Karpas-422 (cell line): ENCODE measurements around the gene RBM26. TPM values are rescaled to one million over a fixed set of nuclear protein-coding genes. Genes with fewer than 3 reads are reported as not detected.
"Not testable (repeated sequence)": the region's sequence is repeated elsewhere in the genome, so short reads cannot be mapped to it uniquely, and the experiment has no call there.

Source experiments
- DNase-seq: peaks from one replicate; pipeline ENCODE4 v3.0.0-alpha.2; 2015
- H2AFZ ChIP-seq: fragments of 200-600 bp; sonication (generic); 2 replicates; pipeline ENCODE4 v1.6.1; 2014; ENCODE audit warnings: antibody characterized with exemption, low read length, mixed read lengths
- H3K27ac ChIP-seq: fragments of 200-600 bp; sonication (generic); 2 replicates; pipeline ENCODE4 v1.5.1; 2014; ENCODE audit warnings: mild to moderate bottlenecking, low read length, moderate library complexity
- H3K27me3 ChIP-seq: fragments of 200-600 bp; sonication (generic); 2 replicates; pipeline ENCODE4 v1.6.1; 2014; ENCODE audit warnings: low read length, mixed read lengths
- H3K36me3 ChIP-seq: fragments of 200-600 bp; sonication (generic); 2 replicates; pipeline ENCODE4 v1.6.1; 2014; ENCODE audit warnings: low read length, mixed read lengths; ENCODE audit not compliant: insufficient read depth
- H3K4me1 ChIP-seq: fragments of 200-600 bp; sonication (generic); 2 replicates; pipeline ENCODE4 v1.6.1; 2014; ENCODE audit warnings: mild to moderate bottlenecking, low read length, mixed read lengths
- H3K4me2 ChIP-seq: fragments of 200-600 bp; sonication (generic); 2 replicates; pipeline ENCODE4 v1.6.1; 2014; ENCODE audit warnings: low read length, low read depth, mild to moderate bottlenecking; ENCODE audit not compliant: poor library complexity, severe bottlenecking
- H3K4me3 ChIP-seq: fragments of 200-600 bp; sonication (generic); 2 replicates; pipeline ENCODE4 v1.5.1; 2014; ENCODE audit warnings: mild to moderate bottlenecking, antibody characterized with exemption, low read length, mixed read lengths
- H3K79me2 ChIP-seq: fragments of 200-600 bp; sonication (generic); 2 replicates; pipeline ENCODE4 v1.6.1; 2014; ENCODE audit warnings: mild to moderate bottlenecking, low read length, mixed read lengths
- H3K9ac ChIP-seq: fragments of 200-600 bp; sonication (generic); 2 replicates; pipeline ENCODE4 v1.6.0; 2014; ENCODE audit warnings: low read length
- H3K9me2 ChIP-seq: fragments of 200-600 bp; sonication (generic), shearing (Covaris generic); replicated peaks from 2 replicates; pipeline ENCODE4 v1.6.0; 2014; ENCODE audit warnings: mild to moderate bottlenecking, low read length, moderate library complexity; ENCODE audit not compliant: insufficient read depth
- H3K9me3 ChIP-seq: fragments of 300-700, 200-600 bp; sonication (generic); 2 replicates; pipeline ENCODE4 v1.6.1; 2014; ENCODE audit warnings: low read length, mixed read lengths
- H4K20me1 ChIP-seq: fragments of 200-600 bp; sonication (generic); 2 replicates; pipeline ENCODE4 v1.6.1; 2014; ENCODE audit warnings: mild to moderate bottlenecking, antibody characterized with exemption, low read length, low read depth; ENCODE audit not compliant: insufficient read depth
- small RNA-seq: library from RNA; depleted of rRNA; stranded (forward); fragments of <200 nt; gene quantifications from one replicate; pipeline ENCODE3, GENCODE V24; 2014
- total RNA-seq: library from RNA; depleted of rRNA; stranded (reverse); fragments of >200 nt; shearing (Covaris generic); gene quantifications from 2 replicates; pipeline ENCODE4 v1.2.3, GENCODE V29; 2014; ENCODE audit warnings: low replicate concordance; rRNA removed

RBM26 gene
- total RNA-seq, 1 experiment from 2014 or later = 55.4 TPM

DNA sequence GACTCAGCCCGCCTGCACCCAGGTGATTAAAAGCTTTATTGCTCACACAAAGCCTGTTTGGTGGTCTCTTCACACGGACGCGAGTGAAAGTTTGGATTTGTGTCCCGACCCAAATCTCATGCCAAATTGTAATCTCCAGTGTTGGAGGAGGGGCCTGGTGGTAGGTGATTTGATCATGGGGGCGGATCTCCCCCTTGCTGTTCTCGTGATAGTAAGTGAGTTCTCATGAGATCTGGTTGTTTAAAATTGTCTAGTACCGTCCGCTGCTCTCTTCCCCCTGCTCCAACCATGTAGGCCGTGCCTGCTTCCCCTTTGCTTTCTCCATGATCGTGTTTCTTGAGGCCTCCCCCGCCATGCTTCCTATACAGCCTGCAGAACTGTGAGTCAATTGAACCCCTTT lies 126.3 kb downstream of the RBM26 start:
- H3K9me3 ChIP-seq, H3K4me1 ChIP-seq, H2AFZ ChIP-seq, H3K4me2 ChIP-seq, H4K20me1 ChIP-seq, DNase-seq, H3K9ac ChIP-seq, H3K79me2 ChIP-seq, H3K36me3 ChIP-seq, H3K27ac ChIP-seq, H3K27me3 ChIP-seq, H3K4me3 ChIP-seq, H3K9me2 ChIP-seq: not testable (repeated sequence)

DNA sequence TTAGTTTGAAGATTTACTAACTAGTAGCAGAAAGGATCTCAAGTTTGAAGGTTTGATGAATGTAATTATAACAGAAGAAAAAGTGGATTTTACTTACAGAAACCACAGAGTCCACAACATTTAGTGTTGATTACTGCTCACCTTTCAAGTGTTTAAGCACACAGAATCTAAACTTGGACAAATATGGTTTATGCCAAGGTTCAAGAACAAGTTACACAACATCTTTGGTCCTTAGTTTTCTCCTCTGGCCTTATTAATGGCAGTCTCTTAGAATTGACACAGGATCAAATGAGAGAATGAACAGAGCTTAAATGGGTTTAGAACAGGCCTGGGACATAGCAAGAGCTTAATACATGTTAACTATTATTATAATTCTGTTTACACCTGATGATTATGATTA lies 133.0 kb downstream of the RBM26 start:
- Histone ChIP-seq H3K79me2 (no peaks in the 10 kb centered on the region), H4K20me1 (no peaks in the 10 kb centered on the region), H3K27ac (no peak overlapping the region), H3K4me2 (no peak overlapping the region), H3K4me3 (no peak overlapping the region), H3K27me3 (no peaks in the 10 kb centered on the region), H3K9ac (no peak overlapping the region), H3K36me3 (no peaks in the 10 kb centered on the region), H2AFZ (no peak overlapping the region), H3K9me2 (no peaks in the 10 kb centered on the region), H3K9me3 (no peaks in the 10 kb centered on the region), H3K4me1 (no peaks in the 10 kb centered on the region)
- DNase-seq = no peak

DNA sequence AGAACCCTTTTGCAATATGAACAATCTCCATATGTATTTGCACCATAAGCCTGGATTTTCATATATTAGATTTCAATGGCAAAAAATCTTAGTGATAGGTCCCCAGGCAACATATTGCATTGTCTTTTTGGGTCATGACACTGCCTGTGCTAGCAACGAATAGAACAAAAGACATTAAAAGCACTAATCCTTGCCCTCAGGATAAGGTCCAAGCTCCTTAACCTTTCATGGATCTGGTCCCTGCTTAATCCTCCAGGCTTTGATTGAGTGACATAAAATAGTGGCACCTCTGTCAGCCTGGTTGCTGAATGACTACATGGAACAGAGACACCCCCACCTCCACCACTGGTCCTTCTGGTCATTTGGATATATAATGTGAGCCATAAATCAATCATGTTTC lies 134.4 kb downstream of the RBM26 start:
- Histone ChIP-seq H3K9me2 (no peaks in the 10 kb centered on the region), H3K27me3 (no peaks in the 10 kb centered on the region), H3K4me3 (no peak overlapping the region), H3K4me1 (no peaks in the 10 kb centered on the region), H3K79me2 (no peaks in the 10 kb centered on the region), H3K9ac (no peak overlapping the region), H3K4me2 (no peak overlapping the region), H3K27ac (no peak overlapping the region), H4K20me1 (no peaks in the 10 kb centered on the region), H3K9me3 (no peaks in the 10 kb centered on the region), H3K36me3 (no peaks in the 10 kb centered on the region), H2AFZ (no peak overlapping the region)
- DNase-seq = no peak

DNA sequence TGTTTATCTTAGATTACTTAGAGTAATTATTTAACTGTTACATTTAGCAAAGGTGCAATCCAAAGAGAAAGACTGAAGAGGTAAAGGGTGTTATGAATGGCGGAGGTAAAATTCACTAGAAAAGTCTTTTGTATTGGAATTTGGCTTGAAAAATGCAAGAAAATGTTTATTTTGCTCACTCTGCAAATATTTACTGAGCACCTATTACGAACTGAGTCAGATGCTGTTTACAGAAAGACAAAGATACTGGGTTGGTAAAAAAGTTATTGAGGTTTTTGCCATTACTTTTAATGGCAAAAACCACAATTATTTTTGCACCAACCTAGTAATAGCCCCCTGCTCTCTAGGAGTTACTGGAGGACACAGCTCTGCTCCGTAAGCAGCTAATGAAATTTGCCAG lies 135.2 kb downstream of the RBM26 start:
- Histone ChIP-seq H4K20me1 (no peaks in the 10 kb centered on the region), H3K4me2 (no peak overlapping the region), H3K27me3 (no peaks in the 10 kb centered on the region), H3K9ac (no peak overlapping the region), H3K4me1 (no peaks in the 10 kb centered on the region), H3K9me3 (no peaks in the 10 kb centered on the region), H3K4me3 (no peak overlapping the region), H3K36me3 (no peaks in the 10 kb centered on the region), H3K27ac (no peak overlapping the region), H2AFZ (no peak overlapping the region), H3K9me2 (no peaks in the 10 kb centered on the region), H3K79me2 (no peaks in the 10 kb centered on the region)
- DNase-seq = no peak

Small RNAs within 50 kb of the gene (small RNA-seq; reads per million reads assigned to genes)
- gene RNA5SP33 = not detected

Other genes starting within 250 kb of the RBM26 start
- gene NDFIP2, start 74.9 kb upstream of the RBM26 start, total RNA-seq = 11.2 and 30.2 TPM in 2 replicates